Omental fat pad (tissue), 4 donors: ENCODE data around the gene VGLL2. TPM values are rescaled to one million over a fixed set of nuclear protein-coding genes. Genes with fewer than 3 reads are reported as not detected.

Experiments used
- ATAC-seq: fragments of 150-250 bp; one replicate; pipeline ENCODE4 v1.9.1; 2016; ENCODE audit warnings: mild to moderate bottlenecking, moderate library complexity; ENCODE audit not compliant: low FRiP score
- DNase-seq: peaks from one replicate; pipeline ENCODE4 v3.0.0-alpha.2; 2019; ENCODE audit warnings: low spot score
- small RNA-seq: library from RNA; depleted of rRNA; stranded (forward); fragments of <200 nt; gene quantifications from one replicate; pipeline ENCODE3, GENCODE V24; 2016
- total RNA-seq, 4 donors: library from RNA; depleted of rRNA; stranded (reverse); fragments of >200 nt; gene quantifications; one replicate each; pipeline ENCODE4 v1.1.0, GENCODE V29; 2016
- TF ChIP-seq, protein P1 (sequence below), 3 donors: fragments of 450-650 bp; IDR thresholded peaks; one replicate each; pipeline ENCODE4 v1.5.1; 2016 to 2017; ENCODE audit warnings: antibody characterized with exemption in 3 of 3, mild to moderate bottlenecking in 3 of 3, moderate library complexity in 2 of 3

Gene VGLL2
- total RNA-seq, 4 donors from 2014 or later, result not detected

DNA sequence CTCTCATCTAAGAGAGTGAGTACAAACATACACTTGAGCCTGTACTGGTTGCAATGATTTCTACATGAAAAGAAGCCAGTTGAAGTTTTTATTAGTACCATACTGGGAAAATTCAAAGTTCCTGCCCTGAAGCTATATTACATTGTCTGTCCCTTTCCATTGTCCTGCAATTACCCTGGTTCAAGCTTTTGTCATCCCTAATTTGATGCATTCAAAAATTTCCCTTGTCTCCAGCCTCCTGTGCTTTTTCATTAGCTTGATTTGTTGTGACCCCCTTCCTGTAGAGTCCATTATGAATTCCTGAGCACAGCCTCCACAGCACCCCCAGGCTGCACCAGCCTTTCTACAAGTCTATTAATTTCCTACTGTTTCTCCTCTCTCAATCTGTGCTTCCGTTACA is 46.4 kb downstream of the VGLL2 start:
- ATAC-seq (no peak), DNase-seq (no peak)
- TF ChIP-seq, protein P1, sequence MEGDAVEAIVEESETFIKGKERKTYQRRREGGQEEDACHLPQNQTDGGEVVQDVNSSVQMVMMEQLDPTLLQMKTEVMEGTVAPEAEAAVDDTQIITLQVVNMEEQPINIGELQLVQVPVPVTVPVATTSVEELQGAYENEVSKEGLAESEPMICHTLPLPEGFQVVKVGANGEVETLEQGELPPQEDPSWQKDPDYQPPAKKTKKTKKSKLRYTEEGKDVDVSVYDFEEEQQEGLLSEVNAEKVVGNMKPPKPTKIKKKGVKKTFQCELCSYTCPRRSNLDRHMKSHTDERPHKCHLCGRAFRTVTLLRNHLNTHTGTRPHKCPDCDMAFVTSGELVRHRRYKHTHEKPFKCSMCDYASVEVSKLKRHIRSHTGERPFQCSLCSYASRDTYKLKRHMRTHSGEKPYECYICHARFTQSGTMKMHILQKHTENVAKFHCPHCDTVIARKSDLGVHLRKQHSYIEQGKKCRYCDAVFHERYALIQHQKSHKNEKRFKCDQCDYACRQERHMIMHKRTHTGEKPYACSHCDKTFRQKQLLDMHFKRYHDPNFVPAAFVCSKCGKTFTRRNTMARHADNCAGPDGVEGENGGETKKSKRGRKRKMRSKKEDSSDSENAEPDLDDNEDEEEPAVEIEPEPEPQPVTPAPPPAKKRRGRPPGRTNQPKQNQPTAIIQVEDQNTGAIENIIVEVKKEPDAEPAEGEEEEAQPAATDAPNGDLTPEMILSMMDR (IDR thresholded peaks at IDR 0.05), result no peak

DNA sequence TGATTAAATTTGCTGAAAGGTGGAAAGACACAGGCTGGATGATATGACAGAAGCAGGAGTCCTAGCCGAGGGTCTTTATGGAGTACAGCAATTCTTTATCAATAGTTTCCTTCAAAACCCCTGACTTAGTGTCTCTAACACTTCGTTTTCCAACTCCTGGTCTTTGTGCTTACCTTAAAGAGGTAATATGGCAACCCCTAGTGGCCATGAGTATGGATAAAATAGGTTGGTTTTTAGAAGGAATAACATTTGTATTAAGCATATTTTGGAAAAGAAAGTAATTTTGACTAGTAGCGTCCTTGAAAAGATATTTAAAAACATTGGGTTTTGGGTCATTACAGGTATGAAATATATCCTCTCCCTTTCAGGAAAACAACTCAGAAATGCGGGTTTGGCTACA is 51.9 kb downstream of the VGLL2 start:
- no peak for DNase-seq
- ATAC-seq, result no peak
- TF ChIP-seq, protein P1 (IDR thresholded peaks at IDR 0.05), result no peak

Small RNA genes lying within 50 kb of the gene (small RNA-seq; reads per million reads assigned to genes)
- gene RN7SKP18, result not detected

Other genes starting within 250 kb of the VGLL2 start
- gene ROS1, start 160.4 kb downstream of the VGLL2 start, total RNA-seq, result not detected
- gene DCBLD1, start 217.1 kb downstream of the VGLL2 start, total RNA-seq, result 10 to 100 TPM in 2 of 4 donors, 1 to 10 TPM in 2; 6.5 to 36.9 (median 11.2) TPM